Right ventricle myocardium inferior (tissue), 1 donor: Measurements from ENCODE around the gene KIAA1217. TPM values are rescaled to one million over a fixed set of nuclear protein-coding genes. Genes with fewer than 3 reads are reported as not detected.
"Not testable (repeated sequence)": the region's sequence is repeated elsewhere in the genome, so short reads cannot be mapped to it uniquely, and the experiment has no call there.

Experiments
- ATAC-seq: fragments of 200-7000 bp; cut with Tn5 transposase; one replicate; pipeline ENCODE4 v1.9.1; 2020; ENCODE audit warnings: mild to moderate bottlenecking, moderate library complexity
- DNase-seq: peaks from one replicate; pipeline ENCODE4 v3.0.0; 2021; ENCODE audit errors: missing footprints
- intact Hi-C: fragments of 100-400 bp; cut with DNase I; formaldehyde crosslinking; loops from one replicate; pipeline ENCODE4 v1.11.0; 2022
- total RNA-seq: library from RNA; stranded (reverse); fragmentation: NEBNext Ultra II Directional; extraction: Animal tissue kit (Norgen Biotek cat#: 25700); gene quantifications from one replicate; pipeline ENCODE4 v1.2.1, GENCODE V29; 2021
- donor health status: DM: no; HTN: yes; CAD: no; lungs with severe emphysema.

Gene KIAA1217
- total RNA-seq, 1 donor from 2014 or later: 45.0 TPM

GRCh38 chr10:24307696-24308485, 99.0 kb downstream of the KIAA1217 start:
- DNase-seq (no peak), ATAC-seq (peak; percentile 75)
- intact Hi-C loops: loop anchor here (5.0 kb wide), 3 partner anchors 34 to 101 kb away; partner anchors contain the start of gene KIAA1217

DNA sequence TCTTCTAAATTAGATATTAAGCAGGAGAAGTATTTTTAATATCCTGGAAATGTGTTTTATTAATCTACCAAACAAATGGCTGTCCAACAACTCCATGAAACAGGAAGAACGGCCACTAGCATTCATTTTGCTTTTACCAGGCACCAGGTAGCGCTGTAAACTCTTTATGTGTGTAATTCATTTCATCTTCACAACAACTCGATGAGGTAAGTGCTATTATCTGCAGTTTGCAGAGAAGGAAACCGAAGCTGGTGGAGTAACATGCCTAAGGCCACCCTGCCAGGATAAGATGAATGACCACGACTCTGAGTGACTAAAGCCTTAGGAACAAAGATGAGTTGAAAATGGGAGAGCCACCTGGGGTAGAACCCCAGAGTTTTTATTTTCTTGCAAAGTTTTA, 101.2 kb downstream of the KIAA1217 start:
- intact Hi-C loops: loop anchor here (2.0 kb wide), 1 partner anchor 51 kb away; no protein-coding TSS in a partner anchor
- no peak for ATAC-seq
- no peak for DNase-seq

DNA sequence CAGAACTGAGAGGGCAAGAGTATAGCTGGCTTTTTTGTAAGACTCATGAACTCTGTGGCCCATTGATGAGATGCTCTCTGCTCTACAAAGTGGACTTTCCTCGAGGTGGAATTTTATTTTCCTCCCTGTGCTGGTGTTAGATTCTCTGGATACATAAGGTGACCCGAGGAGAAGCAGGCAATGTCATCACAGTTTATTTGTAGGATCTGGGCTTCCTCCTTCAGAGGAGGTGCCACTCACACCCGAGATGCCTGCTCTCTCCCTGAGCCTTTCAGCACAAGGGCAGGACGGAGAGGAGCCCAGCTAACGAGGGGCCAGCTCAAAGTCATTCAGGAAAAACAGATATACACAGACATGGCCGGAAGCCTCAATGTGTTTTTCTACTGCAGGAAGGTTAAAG, 103.0 kb downstream of the KIAA1217 start:
- intact Hi-C loops: loop anchor here (2.0 kb wide), 1 partner anchor 49 kb away; no protein-coding TSS in a partner anchor
- no peak for DNase-seq
- no peak for ATAC-seq

- intact Hi-C loops: no loop called here
- peak; percentile 81 for ATAC-seq
- DNase-seq: no peak
Observed at GRCh38 chr10:24313283-24313682, 104.3 kb downstream of the KIAA1217 start.

- intact Hi-C loops: no loop called here
- no peak for ATAC-seq
- DNase-seq: no peak
Observed at GRCh38 chr10:24315211-24315610, 106.3 kb downstream of the KIAA1217 start.

GRCh38 chr10:24318517-24318916, 109.6 kb downstream of the KIAA1217 start:
- no peak for DNase-seq
- no peak for ATAC-seq
- intact Hi-C loops: no loop called here

GRCh38 chr10:24320373-24320772, 111.4 kb downstream of the KIAA1217 start:
- no peak for DNase-seq
- intact Hi-C loops: no loop called here
- no peak for ATAC-seq

- intact Hi-C loops: no loop called here
- ATAC-seq: no peak
- DNase-seq: no peak
Observed at GRCh38 chr10:24324651-24325050, 115.7 kb downstream of the KIAA1217 start.

DNA sequence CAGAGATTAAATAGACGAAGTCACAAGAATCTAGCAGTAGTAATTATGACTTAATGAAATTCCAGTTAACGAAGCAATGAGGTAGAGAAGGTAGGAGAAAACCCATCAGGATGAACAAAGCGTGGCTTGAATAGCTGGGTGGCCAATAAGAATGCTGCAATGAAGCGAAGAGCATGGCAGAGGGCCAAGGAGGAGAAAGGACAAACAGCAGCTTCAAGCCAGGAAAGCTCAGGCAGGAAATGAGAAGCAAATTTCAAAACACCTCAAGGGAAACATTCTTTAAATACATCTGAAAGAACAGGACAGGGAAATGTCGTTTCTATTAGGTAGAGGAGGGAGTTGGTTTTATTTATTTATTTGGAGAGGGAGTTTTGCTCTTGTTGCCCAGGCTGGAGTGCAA, 122.5 kb downstream of the KIAA1217 start:
- DNase-seq (no peak), ATAC-seq (peak; percentile 57)
- intact Hi-C loops: loop anchor here (5.0 kb wide), 1 partner anchor 51 kb away; no protein-coding TSS in a partner anchor

DNA sequence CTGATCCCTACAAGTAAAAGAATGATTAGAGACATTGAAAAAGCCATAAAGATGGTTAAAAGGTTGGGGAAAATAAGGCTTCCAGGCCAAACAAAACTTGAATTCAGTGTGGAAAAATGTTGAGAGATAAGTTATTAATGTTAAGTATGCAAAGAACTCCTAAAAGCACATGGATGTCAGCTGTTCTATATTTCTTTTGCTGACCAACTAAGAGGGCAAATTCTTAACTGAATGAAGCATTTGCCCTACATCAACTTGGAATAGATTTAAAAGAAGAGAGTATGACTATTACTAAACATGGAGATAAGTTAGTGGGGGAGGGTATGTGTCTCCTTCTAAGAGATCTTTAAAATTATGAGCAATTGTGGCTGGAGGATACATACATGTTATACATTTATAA, 124.8 kb downstream of the KIAA1217 start:
- ATAC-seq (no peak), DNase-seq (no peak)
- intact Hi-C loops: loop anchor here (5.0 kb wide), 1 partner anchor 49 kb away; no protein-coding TSS in a partner anchor

DNA sequence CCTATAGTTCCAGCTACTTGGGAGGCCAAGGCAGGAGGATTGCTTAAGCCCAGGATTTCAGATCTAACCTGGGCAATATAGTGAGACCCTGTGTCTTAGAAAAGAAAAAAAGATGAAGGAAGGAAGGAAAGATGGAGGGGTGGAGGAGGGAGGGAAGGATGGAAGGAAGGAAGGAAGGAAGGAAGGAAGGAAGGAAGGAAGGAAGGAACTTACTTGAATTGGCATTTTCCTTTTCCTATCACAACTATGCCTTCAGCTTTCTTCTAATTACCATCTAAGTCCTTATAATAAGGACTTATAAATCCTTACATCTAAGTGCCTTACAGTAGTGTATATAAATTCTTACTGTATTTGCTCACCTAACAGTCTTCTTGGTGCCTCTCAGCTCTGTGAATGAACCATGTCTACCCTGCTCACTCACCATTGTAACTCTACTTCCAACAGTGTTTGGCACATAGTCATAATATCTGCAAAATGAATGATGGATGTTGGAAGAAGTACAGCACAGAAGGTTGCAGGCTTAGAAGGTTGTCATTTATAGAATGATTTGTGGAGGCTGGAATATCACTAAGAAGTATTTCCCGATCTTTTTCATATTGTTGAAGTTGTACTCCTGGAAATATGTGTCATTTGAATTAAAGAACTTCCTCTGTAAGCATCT, 125.5 kb downstream of the KIAA1217 start:
- intact Hi-C loops: loop anchor here (5.0 kb wide), 1 partner anchor 48 kb away; no protein-coding TSS in a partner anchor
- ATAC-seq: no peak

GRCh38 chr10:24337723-24338122, 128.8 kb downstream of the KIAA1217 start:
- intact Hi-C loops, ATAC-seq, DNase-seq: not testable (repeated sequence)

More for the DNA sequence above, 125.5 kb downstream of the KIAA1217 start:
- DNase-seq: no peak

- ATAC-seq (no peak), DNase-seq (no peak)
- intact Hi-C loops: no loop called here
Observed at GRCh38 chr10:24339387-24339786, 130.4 kb downstream of the KIAA1217 start.

- ATAC-seq (no peak), DNase-seq (no peak)
- intact Hi-C loops: loop anchor here (5.0 kb wide), 1 partner anchor 33 kb away; no protein-coding TSS in a partner anchor
Observed at GRCh38 chr10:24340446-24340845, 131.5 kb downstream of the KIAA1217 start.

GRCh38 chr10:24340883-24341282, 131.9 kb downstream of the KIAA1217 start:
- intact Hi-C loops: loop anchor here (5.0 kb wide), 1 partner anchor 34 kb away; no protein-coding TSS in a partner anchor
- no peak for DNase-seq

DNA sequence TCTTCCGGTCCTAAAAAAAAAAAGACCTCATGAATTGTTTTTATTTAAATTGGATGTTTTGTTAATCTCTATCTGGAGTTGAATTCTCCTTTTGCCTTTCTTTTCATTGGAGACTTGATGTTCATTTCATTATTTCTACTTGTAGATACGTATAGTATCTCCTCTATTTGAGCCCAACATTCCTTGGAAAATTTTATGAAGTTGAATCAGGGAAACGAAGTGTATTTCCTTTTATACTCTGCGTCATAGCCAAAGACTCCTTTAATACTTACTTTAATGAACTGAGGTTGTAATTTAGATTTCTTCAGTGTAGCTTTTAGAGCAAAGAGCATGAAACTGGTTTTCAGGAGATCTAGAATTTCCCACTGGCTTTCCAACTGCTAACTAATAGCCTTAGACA, 132.4 kb downstream of the KIAA1217 start:
- ATAC-seq (no peak), DNase-seq (no peak)
- intact Hi-C loops: loop anchor here (5.0 kb wide), 1 partner anchor 34 kb away; no protein-coding TSS in a partner anchor

More at GRCh38 chr10:24340883-24341282, 131.9 kb downstream of the KIAA1217 start:
- ATAC-seq: no peak

DNA sequence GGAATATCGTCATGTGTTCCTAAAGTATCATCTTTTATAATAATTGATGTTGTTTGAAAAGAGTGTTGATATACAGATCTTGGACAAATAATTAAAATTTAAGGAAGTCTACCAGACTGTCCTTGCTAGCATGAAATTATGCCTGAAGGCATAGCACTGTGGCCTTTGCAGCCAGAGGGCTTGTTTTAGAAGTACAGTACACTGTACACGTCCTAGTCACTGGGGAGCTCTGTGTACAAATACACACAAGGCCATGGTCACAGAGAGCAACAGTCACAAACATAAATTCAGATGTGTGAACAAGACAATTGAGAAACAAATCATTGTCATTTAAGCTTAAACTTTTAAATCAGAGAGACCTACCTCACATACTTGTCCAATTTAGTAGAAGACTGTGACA, 133.0 kb downstream of the KIAA1217 start:
- ATAC-seq: peak; percentile 61
- intact Hi-C loops: loop anchor here (5.0 kb wide), 1 partner anchor 35 kb away; no protein-coding TSS in a partner anchor
- no peak for DNase-seq

- DNase-seq (no peak), ATAC-seq (no peak)
- intact Hi-C loops: loop anchor here (5.0 kb wide), 1 partner anchor 36 kb away; no protein-coding TSS in a partner anchor
Observed at GRCh38 chr10:24343686-24344085, 134.7 kb downstream of the KIAA1217 start.

DNA sequence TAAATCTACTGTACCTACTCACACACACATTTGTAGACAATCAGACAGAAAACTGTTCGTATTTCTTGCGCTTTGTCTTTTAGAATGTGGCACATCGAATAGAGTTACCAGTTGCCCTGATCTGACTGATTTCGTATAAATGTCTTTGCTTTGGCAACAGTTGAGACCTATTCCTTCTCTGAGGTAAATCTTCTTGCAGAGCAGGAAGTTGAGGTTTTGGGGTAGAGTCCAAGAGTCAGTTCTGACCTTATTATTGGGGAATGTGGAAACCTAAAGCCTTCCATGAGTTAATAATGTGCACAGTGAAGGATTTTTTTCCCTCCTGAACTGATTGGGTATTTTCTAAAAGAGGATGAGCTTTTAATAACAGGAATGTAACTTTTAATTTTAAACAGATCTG, 135.3 kb downstream of the KIAA1217 start:
- no peak for ATAC-seq
- intact Hi-C loops: loop anchor here (5.0 kb wide), 1 partner anchor 37 kb away; no protein-coding TSS in a partner anchor
- no peak for DNase-seq
